Umbilical cord (tissue), 2 donors: ENCODE measurements around the gene ZNF618. TPM values are rescaled to one million over a fixed set of nuclear protein-coding genes. Genes with fewer than 3 reads are reported as not detected.

Experiments used
- DNase-seq: peaks from one replicate; pipeline ENCODE4 v3.0.0-alpha.2; 2015; ENCODE audit warnings: low spot score
- total RNA-seq: library from RNA; depleted of rRNA; stranded (reverse); fragments of >200 nt; gene quantifications from one replicate; pipeline ENCODE4 v1.2.3, GENCODE V29; 2014; ENCODE audit warnings: low replicate concordance; ENCODE audit not compliant: insufficient read depth

Gene ZNF618
- total RNA-seq, 1 donor from 2014 or later, result 12.3 TPM

DNA sequence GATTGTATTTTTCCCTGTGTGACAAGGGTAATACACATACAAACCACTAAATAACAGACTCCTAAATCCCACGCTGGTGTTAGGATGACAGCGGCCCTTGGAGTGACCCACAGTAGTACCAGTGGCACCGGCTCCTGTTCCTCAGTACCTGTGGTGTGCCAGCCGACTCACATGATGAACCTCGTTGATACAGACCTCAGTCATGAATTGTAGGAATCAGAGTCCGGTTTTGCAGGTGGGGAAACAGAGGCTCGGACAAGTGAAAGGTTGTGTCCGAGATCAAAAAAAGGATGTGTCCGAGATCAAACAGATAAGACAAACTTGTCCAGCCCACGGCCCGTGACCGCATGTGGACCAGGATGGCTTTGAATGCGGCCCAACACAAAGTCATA, 124.0 kb downstream of the ZNF618 start:
- no peak for DNase-seq

GRCh38 chr9:114000671-114001409, 124.7 kb downstream of the ZNF618 start:
- no peak for DNase-seq

- no peak for DNase-seq
Measured at GRCh38 chr9:114001410-114001685, 125.2 kb downstream of the ZNF618 start.

GRCh38 chr9:114001794-114002261, 125.7 kb downstream of the ZNF618 start:
- no peak for DNase-seq

- DNase-seq, result no peak
Measured at GRCh38 chr9:114002271-114002985, 126.3 kb downstream of the ZNF618 start.

DNA sequence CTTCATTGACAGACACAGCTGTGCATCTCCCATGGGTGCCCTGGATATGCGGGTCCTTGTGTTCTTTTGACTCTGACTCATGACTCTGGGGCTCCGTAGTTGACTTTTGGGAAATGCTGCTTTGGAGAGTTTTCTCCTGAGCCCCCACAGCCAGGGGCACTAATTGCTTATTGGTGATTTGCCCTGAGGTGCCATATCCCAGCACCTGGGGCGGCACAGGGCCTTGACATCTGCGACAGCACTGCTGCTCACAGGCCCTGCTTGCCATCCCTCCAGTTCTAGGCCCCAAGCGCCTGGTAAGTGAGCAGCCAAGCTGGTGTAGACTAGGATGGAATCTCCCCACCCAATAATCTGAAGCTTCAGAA, 126.9 kb downstream of the ZNF618 start:
- DNase-seq, result no peak

- DNase-seq, result no peak
Measured at GRCh38 chr9:114003351-114003750, 127.2 kb downstream of the ZNF618 start.

DNA sequence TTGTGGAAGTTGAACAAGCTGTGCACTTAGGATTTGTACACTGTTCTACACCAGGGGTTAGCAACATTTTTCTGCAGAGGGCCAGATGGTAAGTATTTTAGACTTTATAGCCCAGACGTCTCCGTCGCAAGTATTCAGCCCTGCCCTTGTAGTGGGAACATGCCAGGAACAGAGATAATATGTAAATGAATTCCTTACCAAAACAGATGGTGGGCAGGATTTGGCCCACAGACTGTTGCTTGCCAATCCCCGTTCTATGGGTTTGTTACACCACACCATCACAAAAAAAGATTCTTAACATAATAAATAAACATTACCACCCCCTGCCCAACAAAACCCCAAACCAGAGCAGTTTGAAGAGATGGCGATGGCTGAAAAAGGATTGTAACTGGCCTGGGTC, 127.6 kb downstream of the ZNF618 start:
- DNase-seq, result peak; percentile 79

DNA sequence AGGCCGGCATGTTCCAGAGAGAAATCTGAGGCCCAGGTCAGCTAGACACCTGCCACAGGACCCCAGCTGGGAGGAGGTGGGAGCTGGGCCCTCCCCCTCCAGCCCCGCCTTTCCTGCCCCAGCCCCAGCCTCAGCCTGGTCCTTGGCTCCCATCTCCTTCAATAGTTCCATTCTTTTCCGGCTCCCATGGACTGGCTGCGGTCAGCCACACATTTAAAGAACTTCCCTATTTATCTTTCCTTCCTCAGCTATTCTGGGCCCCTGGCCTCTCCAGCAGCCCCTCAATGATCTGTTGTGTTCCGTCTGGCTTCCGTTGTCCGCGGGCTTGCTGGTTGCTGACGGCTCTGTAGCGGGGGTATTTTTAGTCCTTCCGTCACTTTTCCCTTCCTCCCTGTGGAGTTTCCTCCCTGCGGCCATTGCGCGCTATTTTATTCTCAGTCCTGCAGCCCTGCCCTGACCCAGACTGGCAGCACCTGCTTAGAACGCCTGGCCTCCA, 128.2 kb downstream of the ZNF618 start:
- DNase-seq, result peak; percentile 76

DNA sequence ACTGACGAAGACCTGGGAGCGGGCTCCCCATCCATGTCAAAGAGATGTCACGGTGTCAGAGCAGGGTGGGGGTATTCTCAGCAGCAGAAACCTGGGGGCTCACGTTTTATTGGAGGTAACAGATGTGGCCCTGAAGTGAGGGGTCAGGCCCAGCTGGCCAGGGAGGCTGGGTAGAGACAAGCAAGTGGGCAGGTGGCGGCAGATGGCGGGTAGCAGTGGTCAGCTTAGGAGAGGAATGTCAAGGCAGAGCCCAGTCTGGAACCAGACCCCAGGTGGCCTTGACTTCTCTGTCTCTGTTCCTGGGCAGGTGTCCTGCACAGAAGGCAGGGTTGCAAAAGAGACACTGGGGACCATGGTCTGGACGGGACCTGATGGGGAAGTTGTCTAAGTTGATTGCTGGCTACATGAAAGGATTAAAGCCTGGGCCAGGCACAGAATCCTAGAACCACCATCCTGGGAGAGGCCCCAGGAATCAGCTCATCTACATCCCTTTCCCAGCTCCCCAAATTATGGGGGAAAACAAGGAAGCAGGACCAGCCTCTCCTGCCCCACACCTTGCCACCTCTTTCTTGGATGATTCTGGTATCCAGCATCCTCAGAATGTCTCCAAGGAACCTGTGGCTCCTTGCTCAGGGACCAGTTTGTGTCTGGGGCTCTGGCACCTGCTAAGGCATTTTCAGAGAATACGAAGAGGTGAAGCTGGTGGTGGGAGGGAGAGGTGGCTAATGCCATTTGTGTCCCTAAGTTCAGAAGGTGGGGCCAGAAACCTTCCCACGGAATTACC, 129.5 kb downstream of the ZNF618 start:
- DNase-seq, result no peak

- DNase-seq, result no peak
Measured at GRCh38 chr9:114006155-114006550, 130.0 kb downstream of the ZNF618 start.

DNA sequence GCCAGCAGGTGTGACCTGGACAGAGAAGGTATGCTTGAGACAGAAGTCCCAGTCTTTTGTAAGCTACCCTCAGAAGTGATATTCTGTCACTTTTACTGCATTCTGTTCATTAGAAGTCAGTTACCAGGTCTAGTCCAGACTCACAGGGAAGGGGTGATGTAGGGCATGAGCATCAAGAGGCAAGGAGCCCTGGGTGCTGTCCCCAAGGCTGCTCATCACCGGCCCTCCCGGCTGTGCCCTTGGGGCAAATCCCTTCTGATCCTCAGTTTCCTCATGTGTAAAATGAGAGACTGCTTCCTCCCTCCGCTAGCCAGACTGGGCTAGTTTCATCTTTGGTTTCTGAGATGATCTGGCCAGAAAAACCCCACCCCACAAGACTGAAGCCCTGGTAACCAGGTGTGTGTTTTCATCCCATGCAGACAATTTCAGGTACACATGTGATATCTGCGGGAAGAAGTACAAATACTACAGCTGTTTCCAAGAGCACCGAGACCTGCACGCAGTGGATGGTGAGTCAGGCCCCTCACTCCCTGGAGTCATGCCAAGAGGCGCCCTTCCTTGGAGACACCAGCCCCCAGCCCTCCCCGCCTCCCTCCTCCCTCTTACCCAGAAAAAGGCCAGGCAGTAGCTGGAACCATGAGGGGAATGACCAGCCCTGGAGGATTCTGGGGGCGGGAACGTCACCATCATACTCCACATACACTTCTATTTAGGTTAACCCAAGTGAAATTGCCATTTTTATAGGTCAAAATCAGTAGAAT, 131.0 kb downstream of the ZNF618 start:
- no peak for DNase-seq

- DNase-seq, result no peak
Measured at GRCh38 chr9:114007991-114008666, 132.0 kb downstream of the ZNF618 start.

GRCh38 chr9:114008667-114009410, 132.7 kb downstream of the ZNF618 start:
- no peak for DNase-seq

GRCh38 chr9:114011313-114011712, 135.2 kb downstream of the ZNF618 start:
- no peak for DNase-seq

- DNase-seq, result no peak
Measured at GRCh38 chr9:114012126-114012525, 136.0 kb downstream of the ZNF618 start.

GRCh38 chr9:114014044-114014443, 137.9 kb downstream of the ZNF618 start:
- DNase-seq, result no peak

- DNase-seq, result no peak
Measured at GRCh38 chr9:114015607-114016006, 139.5 kb downstream of the ZNF618 start.

DNA sequence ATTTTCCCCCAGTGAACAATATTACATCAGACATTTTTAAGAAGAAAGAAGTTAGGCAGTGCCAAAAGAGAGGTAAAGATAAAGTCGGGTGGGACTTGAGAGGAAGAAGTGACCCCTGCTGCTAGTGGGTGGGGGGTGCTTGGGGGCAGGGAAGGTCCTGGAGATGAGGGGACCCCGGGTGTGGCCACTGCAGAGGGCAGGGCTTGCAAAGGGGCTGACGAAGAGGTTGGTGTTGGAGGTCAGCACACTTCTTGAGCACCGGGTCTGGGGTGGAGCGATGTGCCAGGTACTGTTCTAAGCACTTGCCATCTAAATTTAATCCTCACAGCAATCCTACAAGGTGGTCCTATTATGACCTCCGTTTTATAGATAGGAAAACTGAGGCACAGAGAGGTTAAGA, 140.0 kb downstream of the ZNF618 start:
- DNase-seq, result no peak
